IPS-18a (cell line): ENCODE results near the gene NTN1.

Source experiments
- H3K27ac ChIP-seq: one replicate; pipeline ENCODE4 v1.5.1; 2013; ENCODE audit warnings: low read length
- H3K27me3 ChIP-seq: one replicate; pipeline ENCODE4 v1.6.1; 2013; ENCODE audit warnings: mild to moderate bottlenecking, low read length; ENCODE audit not compliant: control insufficient read depth, insufficient read depth
- H3K36me3 ChIP-seq: one replicate; pipeline ENCODE4 v1.6.1; 2013; ENCODE audit warnings: low read depth, low read length; ENCODE audit not compliant: control insufficient read depth
- H3K4me1 ChIP-seq: one replicate; pipeline ENCODE4 v1.6.1; 2013; ENCODE audit warnings: low read depth, low read length; ENCODE audit not compliant: control insufficient read depth
- H3K4me3 ChIP-seq: one replicate; pipeline ENCODE4 v1.5.1; 2013; ENCODE audit warnings: low read length
- H3K9ac ChIP-seq: one replicate; pipeline ENCODE4 v1.6.1; 2013; ENCODE audit warnings: mild to moderate bottlenecking, low read length, moderate library complexity
- H3K9me3 ChIP-seq: one replicate; pipeline ENCODE4 v1.6.1; 2013; ENCODE audit warnings: low read depth, low read length; ENCODE audit not compliant: control insufficient read depth

NTN1 gene

GRCh38 chr17:9228408-9229159 lies 207.3 kb downstream of the NTN1 start:
- Histone ChIP-seq H3K9ac (no peak overlapping the region), H3K4me1 (peaks cover 3% of the 10 kb centered on the region), H3K27me3 (no peaks in the 10 kb centered on the region), H3K9me3 (no peaks in the 10 kb centered on the region), H3K36me3 (no peaks in the 10 kb centered on the region), H3K27ac (no peak overlapping the region), H3K4me3 (no peak overlapping the region)

- Histone ChIP-seq H3K9me3 (no peaks in the 10 kb centered on the region), H3K27me3 (no peaks in the 10 kb centered on the region), H3K4me3 (no peak overlapping the region), H3K27ac (no peak overlapping the region), H3K4me1 (peaks cover 3% of the 10 kb centered on the region), H3K36me3 (no peaks in the 10 kb centered on the region), H3K9ac (no peak overlapping the region)
These were observed 208.0 kb downstream of the NTN1 start for GRCh38 chr17:9229160-9229825.

- H3K4me3 ChIP-seq: no peak overlapping the region
- H3K36me3 ChIP-seq: no peaks in the 10 kb centered on the region
- no peaks in the 10 kb centered on the region for H3K9me3 ChIP-seq
- no peaks in the 10 kb centered on the region for H3K27me3 ChIP-seq
- peaks cover 3% of the 10 kb centered on the region for H3K4me1 ChIP-seq
- no peak overlapping the region for H3K9ac ChIP-seq
- no peak overlapping the region for H3K27ac ChIP-seq
These were observed 208.5 kb downstream of the NTN1 start for GRCh38 chr17:9229826-9230201.

- no peaks in the 10 kb centered on the region for H3K9me3 ChIP-seq
- no peak overlapping the region for H3K9ac ChIP-seq
- no peak overlapping the region for H3K27ac ChIP-seq
- H3K4me1 ChIP-seq: peaks cover 3% of the 10 kb centered on the region
- H3K36me3 ChIP-seq: no peaks in the 10 kb centered on the region
- no peaks in the 10 kb centered on the region for H3K27me3 ChIP-seq
- H3K4me3 ChIP-seq: no peak overlapping the region
These were observed 209.0 kb downstream of the NTN1 start for GRCh38 chr17:9230346-9230745.

GRCh38 chr17:9230861-9231260 lies 209.6 kb downstream of the NTN1 start:
- Histone ChIP-seq H3K9ac (no peak overlapping the region), H3K27ac (no peak overlapping the region), H3K4me3 (no peak overlapping the region), H3K36me3 (no peaks in the 10 kb centered on the region), H3K4me1 (peaks cover 3% of the 10 kb centered on the region), H3K27me3 (no peaks in the 10 kb centered on the region), H3K9me3 (no peaks in the 10 kb centered on the region)

GRCh38 chr17:9231449-9232154 lies 210.3 kb downstream of the NTN1 start:
- H3K9me3 ChIP-seq: no peaks in the 10 kb centered on the region
- no peak overlapping the region for H3K27ac ChIP-seq
- no peak overlapping the region for H3K9ac ChIP-seq
- no peaks in the 10 kb centered on the region for H3K36me3 ChIP-seq
- no peak overlapping the region for H3K4me3 ChIP-seq
- no peaks in the 10 kb centered on the region for H3K4me1 ChIP-seq
- H3K27me3 ChIP-seq: no peaks in the 10 kb centered on the region

- H3K27ac ChIP-seq: no peak overlapping the region
- H3K4me1 ChIP-seq: no peaks in the 10 kb centered on the region
- no peaks in the 10 kb centered on the region for H3K36me3 ChIP-seq
- no peaks in the 10 kb centered on the region for H3K27me3 ChIP-seq
- no peak overlapping the region for H3K9ac ChIP-seq
- no peaks in the 10 kb centered on the region for H3K9me3 ChIP-seq
- no peak overlapping the region for H3K4me3 ChIP-seq
These were observed 210.8 kb downstream of the NTN1 start for GRCh38 chr17:9232155-9232475.

GRCh38 chr17:9232591-9233270 lies 211.4 kb downstream of the NTN1 start:
- Histone ChIP-seq H3K9me3 (no peaks in the 10 kb centered on the region), H3K27me3 (no peaks in the 10 kb centered on the region), H3K9ac (no peak overlapping the region), H3K27ac (no peak overlapping the region), H3K36me3 (no peaks in the 10 kb centered on the region), H3K4me1 (no peaks in the 10 kb centered on the region), H3K4me3 (no peak overlapping the region)

- peaks cover 4% of the 10 kb centered on the region for H3K27me3 ChIP-seq
- H3K36me3 ChIP-seq: no peaks in the 10 kb centered on the region
- no peak overlapping the region for H3K9ac ChIP-seq
- no peak overlapping the region for H3K4me3 ChIP-seq
- no peak overlapping the region for H3K27ac ChIP-seq
- no peaks in the 10 kb centered on the region for H3K4me1 ChIP-seq
- H3K9me3 ChIP-seq: no peaks in the 10 kb centered on the region
These were observed 211.9 kb downstream of the NTN1 start for GRCh38 chr17:9233271-9233599.

GRCh38 chr17:9233761-9234160 lies 212.5 kb downstream of the NTN1 start:
- Histone ChIP-seq H3K27ac (no peak overlapping the region), H3K27me3 (peaks cover 10% of the 10 kb centered on the region), H3K36me3 (no peaks in the 10 kb centered on the region), H3K9me3 (no peaks in the 10 kb centered on the region), H3K4me3 (no peak overlapping the region), H3K9ac (no peak overlapping the region), H3K4me1 (no peaks in the 10 kb centered on the region)

- peaks cover 17% of the 10 kb centered on the region for H3K27me3 ChIP-seq
- no peak overlapping the region for H3K9ac ChIP-seq
- no peak overlapping the region for H3K4me3 ChIP-seq
- no peaks in the 10 kb centered on the region for H3K4me1 ChIP-seq
- H3K36me3 ChIP-seq: no peaks in the 10 kb centered on the region
- no peaks in the 10 kb centered on the region for H3K9me3 ChIP-seq
- H3K27ac ChIP-seq: no peak overlapping the region
These were observed 213.2 kb downstream of the NTN1 start for GRCh38 chr17:9234389-9234945.
